Mucosa of stomach (tissue), 1 donor: ENCODE data around the gene ADD1.

Experiments used
- H3K27me3 ChIP-seq: one replicate; pipeline ENCODE4 v1.7.0; 2013; ENCODE audit warnings: mild to moderate bottlenecking, low read length; ENCODE audit not compliant: control insufficient read depth, insufficient read depth
- H3K36me3 ChIP-seq: one replicate; pipeline ENCODE4 v1.7.0; 2013; ENCODE audit warnings: low read length; ENCODE audit not compliant: control insufficient read depth, insufficient read depth
- H3K4me1 ChIP-seq: one replicate; pipeline ENCODE4 v1.7.0; 2013; ENCODE audit warnings: mild to moderate bottlenecking, low read length; ENCODE audit not compliant: control insufficient read depth, insufficient read depth
- H3K4me3 ChIP-seq: one replicate; pipeline ENCODE4 v1.7.0; 2013; ENCODE audit warnings: low read length
- H3K9ac ChIP-seq: one replicate; pipeline ENCODE4 v1.7.0; 2013; ENCODE audit warnings: mild to moderate bottlenecking, low read length, moderate library complexity
- H3K9me3 ChIP-seq: one replicate; pipeline ENCODE4 v1.7.0; 2013; ENCODE audit warnings: mild to moderate bottlenecking, low read length, moderate library complexity; ENCODE audit not compliant: control insufficient read depth
- donor health status: Pancreatic carcinoma.

Gene ADD1

GRCh38 chr4:2879026-2879425 lies 35.4 kb downstream of the ADD1 start:
- H3K4me1 ChIP-seq: peaks cover 2% of the 10 kb centered on the region
- no peaks in the 10 kb centered on the region for H3K36me3 ChIP-seq
- no peaks in the 10 kb centered on the region for H3K9me3 ChIP-seq
- H3K4me3 ChIP-seq: no peak overlapping the region
- no peaks in the 10 kb centered on the region for H3K27me3 ChIP-seq
- no peak overlapping the region for H3K9ac ChIP-seq

GRCh38 chr4:2881431-2881830 lies 37.8 kb downstream of the ADD1 start:
- Histone ChIP-seq H3K27me3 (no peaks in the 10 kb centered on the region), H3K36me3 (peaks cover 9% of the 10 kb centered on the region), H3K4me1 (no peaks in the 10 kb centered on the region), H3K9ac (no peak overlapping the region), H3K9me3 (no peaks in the 10 kb centered on the region), H3K4me3 (no peak overlapping the region)

GRCh38 chr4:2882341-2882740 lies 38.7 kb downstream of the ADD1 start:
- H3K27me3 ChIP-seq: no peaks in the 10 kb centered on the region
- no peaks in the 10 kb centered on the region for H3K9me3 ChIP-seq
- peaks cover 9% of the 10 kb centered on the region for H3K36me3 ChIP-seq

GRCh38 chr4:2886161-2886560 lies 42.5 kb downstream of the ADD1 start:
- peaks cover 13% of the 10 kb centered on the region for H3K36me3 ChIP-seq
- H3K9me3 ChIP-seq: no peaks in the 10 kb centered on the region
- no peaks in the 10 kb centered on the region for H3K27me3 ChIP-seq
- H3K4me1 ChIP-seq: peaks cover 2% of the 10 kb centered on the region
- no peak overlapping the region for H3K9ac ChIP-seq
- no peak overlapping the region for H3K4me3 ChIP-seq

More at GRCh38 chr4:2882341-2882740, 38.7 kb downstream of the ADD1 start:
- Histone ChIP-seq H3K4me1 (no peaks in the 10 kb centered on the region), H3K9ac (no peak overlapping the region), H3K4me3 (no peak overlapping the region)

- H3K4me1 ChIP-seq: peaks cover 7% of the 10 kb centered on the region
- no peak overlapping the region for H3K4me3 ChIP-seq
- no peaks in the 10 kb centered on the region for H3K27me3 ChIP-seq
- H3K36me3 ChIP-seq: peaks cover 13% of the 10 kb centered on the region
- H3K9me3 ChIP-seq: no peaks in the 10 kb centered on the region
- H3K9ac ChIP-seq: no peak overlapping the region
These were observed 43.0 kb downstream of the ADD1 start for GRCh38 chr4:2886622-2887021.

GRCh38 chr4:2887343-2887742 lies 43.7 kb downstream of the ADD1 start:
- no peaks in the 10 kb centered on the region for H3K9me3 ChIP-seq

GRCh38 chr4:2888886-2889285 lies 45.2 kb downstream of the ADD1 start:
- Histone ChIP-seq H3K9me3 (no peaks in the 10 kb centered on the region), H3K4me3 (no peak overlapping the region), H3K27me3 (no peaks in the 10 kb centered on the region), H3K36me3 (peaks cover 13% of the 10 kb centered on the region), H3K9ac (no peak overlapping the region), H3K4me1 (peaks cover 7% of the 10 kb centered on the region)

More at GRCh38 chr4:2887343-2887742, 43.7 kb downstream of the ADD1 start:
- Histone ChIP-seq H3K4me3 (no peak overlapping the region), H3K36me3 (peaks cover 13% of the 10 kb centered on the region), H3K9ac (no peak overlapping the region), H3K27me3 (no peaks in the 10 kb centered on the region), H3K4me1 (peaks cover 7% of the 10 kb centered on the region)

- H3K27me3 ChIP-seq: no peaks in the 10 kb centered on the region
- no peak overlapping the region for H3K9ac ChIP-seq
- H3K36me3 ChIP-seq: peaks cover 5% of the 10 kb centered on the region
- H3K9me3 ChIP-seq: no peaks in the 10 kb centered on the region
- H3K4me1 ChIP-seq: peaks cover 7% of the 10 kb centered on the region
- no peak overlapping the region for H3K4me3 ChIP-seq
These were observed 47.6 kb downstream of the ADD1 start for GRCh38 chr4:2891294-2891693.

GRCh38 chr4:2893772-2894171 lies 50.1 kb downstream of the ADD1 start:
- H3K9me3 ChIP-seq: no peaks in the 10 kb centered on the region
- no peak overlapping the region for H3K4me3 ChIP-seq
- peaks cover under 1% of the 10 kb centered on the region for H3K36me3 ChIP-seq
- H3K4me1 ChIP-seq: peaks cover 7% of the 10 kb centered on the region
- H3K9ac ChIP-seq: no peak overlapping the region
- no peaks in the 10 kb centered on the region for H3K27me3 ChIP-seq

GRCh38 chr4:2898001-2898400 lies 54.4 kb downstream of the ADD1 start:
- H3K4me3 ChIP-seq: no peak overlapping the region
- H3K9me3 ChIP-seq: no peaks in the 10 kb centered on the region
- peaks cover 16% of the 10 kb centered on the region for H3K36me3 ChIP-seq

GRCh38 chr4:2900741-2901140 lies 57.1 kb downstream of the ADD1 start:
- H3K36me3 ChIP-seq: peaks cover 24% of the 10 kb centered on the region
- no peak overlapping the region for H3K9ac ChIP-seq
- H3K9me3 ChIP-seq: no peaks in the 10 kb centered on the region
- H3K4me3 ChIP-seq: no peak overlapping the region
- H3K27me3 ChIP-seq: no peaks in the 10 kb centered on the region
- peaks cover 16% of the 10 kb centered on the region for H3K4me1 ChIP-seq

More at GRCh38 chr4:2898001-2898400, 54.4 kb downstream of the ADD1 start:
- no peaks in the 10 kb centered on the region for H3K27me3 ChIP-seq
- H3K4me1 ChIP-seq: peaks cover 16% of the 10 kb centered on the region
- H3K9ac ChIP-seq: no peak overlapping the region

- Histone ChIP-seq H3K27me3 (no peaks in the 10 kb centered on the region), H3K9me3 (no peaks in the 10 kb centered on the region), H3K4me1 (peaks cover 16% of the 10 kb centered on the region), H3K4me3 (no peak overlapping the region), H3K9ac (no peak overlapping the region), H3K36me3 (peaks cover 24% of the 10 kb centered on the region)
These were observed 57.5 kb downstream of the ADD1 start for GRCh38 chr4:2901186-2901585.

- no peaks in the 10 kb centered on the region for H3K9me3 ChIP-seq
- H3K36me3 ChIP-seq: peaks cover 24% of the 10 kb centered on the region
- H3K9ac ChIP-seq: no peak overlapping the region
- H3K4me3 ChIP-seq: no peak overlapping the region
- H3K4me1 ChIP-seq: peaks cover 16% of the 10 kb centered on the region
- H3K27me3 ChIP-seq: no peaks in the 10 kb centered on the region
These were observed 58.5 kb downstream of the ADD1 start for GRCh38 chr4:2902126-2902525.
